WTC11 (cell line): ENCODE results near the gene LRRC28. TPM values are rescaled to one million over a fixed set of nuclear protein-coding genes. Genes with fewer than 3 reads are reported as not detected.

Experiments
- ATAC-seq: fragments of 200-7000 bp; cut with Tn5 transposase; 2 replicates; pipeline ENCODE4 v1.10.0; 2021; ENCODE audit warnings: mild to moderate bottlenecking, moderate library complexity
- CTCF ChIA-PET: fragments of 300-600 bp; sonication (Branson Sonifier 250); formaldehyde crosslinking; loops from one replicate; lab custom pipeline; 2021; ENCODE audit warnings: antibody characterized with exemption; lab: Charles Lee
- POLR2A ChIA-PET: fragments of 350-600 bp; sonication (Branson Sonifier 250); formaldehyde crosslinking; loops from one replicate; lab custom pipeline; 2021; ENCODE audit warnings: antibody characterized with exemption; lab: Charles Lee
- DNase-seq: peaks from one replicate; pipeline ENCODE4 v3.0.0; 2021; ENCODE audit warnings: low spot score
- H3K27ac Mint-ChIP-seq: 2 replicates; pipeline ENCODE4 v1.8.0; 2021; ENCODE audit warnings: mixed read lengths
- H3K27me3 Mint-ChIP-seq: 2 replicates; pipeline ENCODE4 v1.8.0; 2021; ENCODE audit warnings: low read depth, mild to moderate bottlenecking, moderate library complexity, mixed read lengths
- H3K36me3 Mint-ChIP-seq: 2 replicates; pipeline ENCODE4 v1.8.0; 2021; ENCODE audit warnings: mixed read lengths
- H3K4me1 Mint-ChIP-seq: 2 replicates; pipeline ENCODE4 v1.8.0; 2022; ENCODE audit warnings: mixed read lengths
- H3K4me3 Mint-ChIP-seq: 2 replicates; pipeline ENCODE4 v1.8.0; 2021; ENCODE audit warnings: mild to moderate bottlenecking, moderate library complexity, mixed read lengths
- H3K9me3 Mint-ChIP-seq: 2 replicates; pipeline ENCODE4 v1.8.0; 2021; ENCODE audit warnings: mixed read lengths
- NFE2L1 ChIP-seq: sonication (generic); formaldehyde crosslinking; IDR thresholded peaks from 2 replicates; pipeline ENCODE4 v1.8.1; 2023; ENCODE audit warnings: missing genetic modification reagents
- SMAD3 ChIP-seq: sonication (generic); formaldehyde crosslinking; IDR thresholded peaks from 2 replicates; pipeline ENCODE4 v1.8.0; 2022; ENCODE audit warnings: missing genetic modification reagents, mild to moderate bottlenecking, borderline replicate concordance
- total RNA-seq: library from RNA; stranded (reverse); gene quantifications from 3 replicates; pipeline ENCODE4 v1.2.3, GENCODE V29; 2021
- TF ChIP-seq, protein P1 (sequence below): sonication (generic); formaldehyde crosslinking; IDR thresholded peaks from 2 replicates; pipeline ENCODE4 v1.8.0; 2023; ENCODE audit warnings: missing genetic modification reagents

LRRC28 gene
- total RNA-seq, 1 experiment from 2014 or later = 18.4 TPM

DNA sequence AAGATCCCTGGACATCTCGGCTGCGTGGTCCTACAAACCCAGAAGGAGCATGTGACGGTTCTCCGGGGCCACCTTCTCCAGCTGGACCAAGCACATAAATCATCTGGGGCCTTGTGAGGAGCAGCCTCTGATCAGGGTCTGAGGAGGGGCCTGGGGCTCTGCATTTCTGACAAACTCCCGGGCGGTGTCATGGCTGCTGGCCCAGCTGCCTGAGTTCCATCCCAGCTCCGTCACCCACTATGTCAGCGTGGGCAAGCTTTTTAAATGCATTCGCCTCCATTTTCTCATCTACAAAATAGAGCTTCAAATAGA lies 188.2 kb downstream of the LRRC28 start (continued):
- TF ChIP-seq, protein P1, sequence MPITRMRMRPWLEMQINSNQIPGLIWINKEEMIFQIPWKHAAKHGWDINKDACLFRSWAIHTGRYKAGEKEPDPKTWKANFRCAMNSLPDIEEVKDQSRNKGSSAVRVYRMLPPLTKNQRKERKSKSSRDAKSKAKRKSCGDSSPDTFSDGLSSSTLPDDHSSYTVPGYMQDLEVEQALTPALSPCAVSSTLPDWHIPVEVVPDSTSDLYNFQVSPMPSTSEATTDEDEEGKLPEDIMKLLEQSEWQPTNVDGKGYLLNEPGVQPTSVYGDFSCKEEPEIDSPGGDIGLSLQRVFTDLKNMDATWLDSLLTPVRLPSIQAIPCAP (CRISPR knock-in tag) = no peak

DNA sequence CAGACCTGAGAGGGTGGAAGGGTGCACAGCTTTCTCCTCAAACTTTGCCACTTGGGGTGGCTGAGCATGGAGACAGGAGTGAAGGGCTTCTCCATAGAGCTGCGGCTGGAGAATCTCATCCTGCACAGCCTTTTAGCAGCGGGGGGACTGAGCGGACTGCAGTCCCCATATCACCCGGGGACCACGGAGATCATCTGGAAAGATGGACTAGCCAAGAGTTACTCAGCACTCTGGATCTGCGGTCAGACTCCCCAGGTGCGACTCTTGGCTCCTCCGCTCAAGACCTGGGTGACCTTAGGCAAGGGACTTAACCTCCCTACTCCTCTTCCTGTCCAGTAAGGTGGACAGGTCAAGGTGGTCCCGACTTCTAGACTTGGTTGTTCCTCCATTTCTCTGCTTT lies 188.7 kb downstream of the LRRC28 start:
- Mint-ChIP-seq H3K4me3 (no peak overlapping the region), H3K27ac (no peak overlapping the region), H3K27me3 (no peaks in the 10 kb centered on the region), H3K9me3 (no peaks in the 10 kb centered on the region), H3K4me1 (peaks cover 15% of the 10 kb centered on the region), H3K36me3 (no peaks in the 10 kb centered on the region)
- CTCF ChIA-PET = interaction anchor here (1.7 kb wide), 1 partner anchor 264 kb away, joined by 7 read pairs; no protein-coding TSS in a partner anchor
- TF ChIP-seq SMAD3 (no peak), NFE2L1 (CRISPR knock-in tag) (no peak)
- ATAC-seq = no peak
- no peak for DNase-seq
- POLR2A ChIA-PET = no interaction called here

Other genes starting within 250 kb of the LRRC28 start
- gene PGPEP1L, start 243.7 kb upstream of the LRRC28 start, total RNA-seq = not detected in 3 replicates
- gene SYNM, start 146.4 kb upstream of the LRRC28 start, total RNA-seq = 2.1 to 2.2 TPM (median 2.2 TPM) in 3 replicates
- gene TTC23, start 1.9 kb upstream of the LRRC28 start, total RNA-seq = 17.8 to 19.8 TPM (median 18.0 TPM) in 3 replicates